M059J (cell line): ENCODE measurements around the gene KHDC4. TPM values are rescaled to one million over a fixed set of nuclear protein-coding genes. Genes with fewer than 3 reads are reported as not detected.

Experiments used
- DNase-seq: peaks from one replicate; pipeline ENCODE4 v3.0.0-alpha.2; 2012; ENCODE audit warnings: low read depth
- total RNA-seq: library from RNA; depleted of rRNA; stranded (reverse); fragments of >200 nt; shearing (Covaris generic); gene quantifications from 2 replicates; pipeline ENCODE4 v1.2.3, GENCODE V29; 2014; rRNA removed

Gene KHDC4
- total RNA-seq, result 24.1 and 30.7 TPM in 2 replicates

DNA sequence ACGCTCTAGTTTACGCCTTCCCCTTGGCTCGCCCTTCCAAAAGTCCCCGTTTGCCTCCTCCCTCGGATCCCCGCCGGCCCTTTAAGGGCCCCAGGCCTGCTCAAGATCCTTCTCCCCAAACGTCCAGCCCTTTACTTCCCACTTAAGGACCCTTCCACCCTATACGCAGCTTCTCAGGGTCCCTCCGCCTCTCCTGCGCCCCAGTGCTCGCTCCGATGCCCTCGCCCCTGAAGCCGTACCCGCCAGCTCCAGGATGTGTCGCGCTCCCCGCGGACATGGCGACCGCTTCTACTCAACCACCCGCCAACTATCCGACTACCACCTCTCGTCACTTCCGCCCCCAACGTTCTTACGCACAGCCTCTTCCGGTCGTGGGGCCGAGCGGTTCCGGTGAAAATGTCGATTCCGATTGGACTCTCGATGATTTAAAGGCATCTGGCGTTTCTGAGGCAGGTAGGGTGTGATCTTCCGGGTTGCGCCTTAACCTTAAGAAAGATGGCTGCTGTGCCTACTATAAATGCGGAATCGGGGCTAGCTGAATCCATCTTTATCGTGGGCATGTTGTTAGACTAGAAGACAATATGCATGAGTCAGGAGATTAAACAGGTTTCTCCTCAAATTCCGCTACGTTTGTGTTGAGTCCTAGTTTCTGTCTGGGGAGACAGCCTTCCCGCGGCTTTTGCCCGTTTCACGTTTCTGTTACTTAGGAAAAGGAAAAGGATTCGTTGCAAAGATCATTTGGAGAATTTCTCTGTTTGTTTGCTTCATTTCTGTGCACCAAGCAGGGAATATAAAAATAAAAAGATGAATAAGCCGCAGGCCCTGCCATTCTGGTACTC is at the start of gene KHDC4:
KHDC4 (minus strand) TSS at position 317 of the 839 bp plus-strand sequence; CDS start at position 277, 40 bp downstream.
- DNase-seq, result peak; percentile 99

GRCh38 chr1:155983191-155984024 is 49.2 kb upstream of the KHDC4 start:
- DNase-seq, result peak; percentile 86

GRCh38 chr1:155982106-155982505 is 47.9 kb upstream of the KHDC4 start:
- DNase-seq, result no peak

DNA sequence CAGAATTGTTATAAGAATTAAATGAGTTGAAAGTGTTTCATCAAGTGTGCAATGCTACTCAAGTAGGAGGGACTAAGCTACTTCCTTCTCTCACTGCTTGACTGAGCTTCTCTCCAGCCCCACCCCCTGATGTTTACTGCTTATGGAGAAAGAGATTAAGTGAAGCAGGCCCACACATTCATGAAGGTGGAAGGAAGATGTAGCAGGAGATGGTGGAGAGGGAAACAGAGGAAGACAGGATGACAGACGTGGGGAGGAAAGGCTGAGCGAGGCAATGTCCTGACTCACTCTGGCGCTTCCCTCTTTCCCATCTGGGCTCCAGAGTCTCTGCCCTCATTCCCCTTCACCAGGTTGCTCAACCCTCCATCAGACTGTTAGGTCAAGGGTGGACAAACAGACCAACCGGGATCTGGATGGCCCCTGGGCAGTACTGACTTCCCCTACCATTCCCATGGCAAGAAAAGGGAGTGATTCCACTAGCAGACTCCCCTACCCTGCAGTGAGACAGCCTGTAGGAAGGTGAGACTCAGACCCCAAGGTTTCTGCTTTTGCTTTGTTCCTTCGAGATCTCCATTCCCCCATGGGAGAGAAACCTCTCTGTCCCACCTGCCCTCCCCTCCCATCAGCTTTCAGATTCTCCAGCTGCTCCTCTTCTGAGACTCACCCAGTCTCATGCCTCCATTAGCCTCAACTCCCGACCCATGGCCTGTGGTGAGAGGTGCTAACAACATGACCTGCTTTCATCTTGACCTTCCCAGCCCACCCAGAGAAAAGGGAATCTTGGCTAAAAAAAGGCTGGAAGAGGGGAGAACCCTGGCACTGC is 47.3 kb upstream of the KHDC4 start:
- DNase-seq, result peak; percentile 65

- DNase-seq, result peak; percentile 39
Observed at GRCh38 chr1:155979597-155980343, 45.6 kb upstream of the KHDC4 start.

- peak; percentile 33 for DNase-seq
Observed at GRCh38 chr1:155978973-155979429, 44.8 kb upstream of the KHDC4 start.

- peak; percentile 78 for DNase-seq
Observed at GRCh38 chr1:155978325-155978972, 44.2 kb upstream of the KHDC4 start, which contains the start of gene ARHGEF2. Gene ARHGEF2 (minus strand): TSS chr1:155978547. CDS start chr1:155978427, 120 bp downstream.

GRCh38 chr1:155977690-155978324 is 43.6 kb upstream of the KHDC4 start:
- DNase-seq, result peak; percentile 45

GRCh38 chr1:155976913-155977689 is 42.9 kb upstream of the KHDC4 start:
- peak; percentile 14 for DNase-seq

GRCh38 chr1:155976062-155976912 is 42.1 kb upstream of the KHDC4 start:
- peak; percentile 82 for DNase-seq

GRCh38 chr1:155975375-155976061 is 41.3 kb upstream of the KHDC4 start:
- no peak for DNase-seq

DNA sequence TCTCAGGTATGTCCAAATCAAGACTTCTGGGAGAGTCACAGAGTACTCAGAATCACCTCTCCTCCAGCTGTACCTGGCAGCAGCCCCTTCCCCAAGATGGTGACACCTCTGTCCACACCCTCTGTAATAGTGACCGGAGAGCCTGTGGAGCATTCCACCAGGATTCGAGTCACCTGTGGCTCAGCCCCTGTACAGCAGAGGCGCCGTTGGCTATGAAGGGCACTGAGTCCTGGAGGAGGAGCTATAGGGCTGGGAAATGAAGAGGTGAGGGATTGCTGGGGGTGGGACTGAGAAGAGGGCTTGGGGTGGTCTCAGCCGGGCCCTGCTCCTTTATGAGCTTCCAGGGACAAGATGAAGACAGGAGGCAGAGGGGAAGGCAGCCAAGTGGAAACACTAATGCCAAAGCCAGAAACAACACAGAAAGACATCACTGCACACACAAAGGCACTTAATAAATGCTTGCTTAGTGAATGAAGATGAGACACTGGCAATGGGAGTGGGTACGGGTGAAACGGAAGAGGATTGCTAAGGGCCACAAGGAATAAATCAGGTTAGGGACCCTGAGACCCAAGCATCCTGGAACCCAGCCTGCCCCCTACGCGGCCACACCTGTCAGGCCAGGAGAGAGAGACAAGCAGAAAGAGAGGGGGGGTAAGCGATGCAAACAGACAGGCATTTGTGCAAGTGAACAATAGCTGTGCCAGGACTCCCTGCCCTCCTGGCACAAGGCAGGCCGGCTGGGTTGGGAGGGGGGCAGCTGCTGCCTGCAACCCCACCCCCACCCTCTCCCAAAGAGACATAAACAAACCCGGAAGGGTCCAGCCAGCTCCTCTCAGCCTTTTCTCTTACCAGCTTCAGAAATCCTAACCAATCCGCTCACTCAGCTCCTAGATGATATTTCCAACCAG is 40.2 kb upstream of the KHDC4 start:
- no peak for DNase-seq

DNA sequence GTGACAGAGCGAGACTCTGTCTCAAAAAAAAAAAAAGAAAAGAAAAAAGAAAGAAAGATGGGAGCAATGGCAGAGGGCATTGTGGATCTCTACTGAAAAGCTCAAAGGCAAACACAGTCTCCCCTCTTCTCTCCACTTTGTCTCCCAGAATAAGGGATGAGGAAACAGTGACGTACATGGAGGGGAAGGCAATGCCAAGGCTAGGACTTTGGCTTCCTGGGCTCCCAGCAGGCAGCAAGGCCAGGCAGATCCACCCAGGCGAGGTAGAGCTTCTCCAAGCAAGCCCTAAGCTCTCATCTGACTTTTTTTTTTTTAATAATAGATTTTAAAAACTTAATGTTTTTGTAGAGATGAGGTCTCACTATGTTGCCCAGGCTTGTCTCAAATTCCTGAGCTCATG is 39.5 kb upstream of the KHDC4 start:
- no peak for DNase-seq

DNA sequence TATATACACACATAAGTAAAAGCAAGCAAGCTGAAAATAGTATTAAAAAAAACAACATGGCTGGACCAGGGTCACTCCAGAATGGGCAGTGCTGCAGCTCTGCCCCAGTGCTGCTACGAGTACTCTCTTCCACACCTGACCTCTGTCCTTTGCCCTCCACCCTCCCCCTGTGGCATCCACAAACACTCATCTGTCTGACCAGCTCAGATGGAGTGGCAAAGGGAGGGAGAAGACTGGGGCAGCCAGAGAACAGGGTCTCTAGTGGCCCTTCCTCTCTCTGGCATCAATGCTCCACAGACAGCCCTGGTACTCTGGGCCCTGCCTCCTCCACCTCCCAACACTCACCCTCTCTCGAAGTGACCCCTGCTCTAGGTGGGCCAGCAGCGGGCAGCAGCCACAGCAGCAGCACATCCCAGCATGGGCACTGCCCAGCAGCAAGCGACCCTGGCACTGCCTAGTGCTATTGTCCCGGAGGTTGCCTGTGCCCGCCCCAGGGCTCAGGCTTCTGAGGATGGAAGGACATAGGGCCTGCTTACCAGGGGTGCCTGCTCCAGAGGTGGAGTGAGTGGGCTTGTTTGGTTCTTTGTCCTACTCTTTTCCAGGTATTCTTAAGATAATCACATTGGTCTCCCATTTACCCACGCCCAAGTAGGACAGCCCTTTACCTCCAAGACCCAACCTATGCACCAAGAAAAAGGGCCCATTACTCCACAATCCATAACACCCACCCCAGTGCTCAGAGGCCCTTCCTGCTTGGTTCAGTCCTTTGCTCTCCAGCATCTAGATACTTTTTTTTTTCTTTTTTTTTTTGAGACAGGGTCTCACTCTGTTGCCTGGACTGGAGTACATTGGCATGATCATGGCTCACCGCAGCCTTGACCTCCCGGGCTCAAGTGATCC is 37.9 kb upstream of the KHDC4 start:
- DNase-seq, result no peak

DNA sequence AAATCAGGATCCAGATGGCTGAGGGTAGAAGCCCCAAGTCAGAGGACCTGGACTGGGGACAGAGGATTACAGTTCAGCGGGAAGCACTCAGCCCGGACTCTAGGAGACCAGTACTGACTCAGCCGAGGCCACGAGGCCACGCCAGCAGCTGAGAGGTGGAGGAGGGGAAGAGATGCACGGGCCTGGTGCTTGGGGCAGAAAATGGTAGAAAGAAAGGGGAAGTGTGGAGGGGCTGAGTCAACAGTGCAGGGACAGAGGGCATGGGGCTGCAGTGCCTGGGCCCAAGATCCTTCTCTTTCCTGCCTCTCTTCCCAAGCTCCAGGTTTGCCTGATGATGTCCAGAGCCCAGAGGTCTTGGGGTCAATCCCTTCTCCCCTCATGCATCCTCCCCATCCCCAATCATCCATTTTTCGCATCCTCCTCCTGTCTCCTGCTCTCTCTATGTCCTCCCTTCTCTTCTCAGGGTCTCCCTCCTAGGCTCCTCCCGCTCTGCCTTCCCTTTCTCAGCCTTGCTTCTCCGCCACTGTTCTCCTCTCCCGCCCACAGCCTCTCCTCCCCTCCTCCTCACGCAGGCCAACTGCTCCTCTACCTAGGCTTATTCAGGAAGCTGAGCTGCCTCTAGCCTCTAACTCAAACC is 36.4 kb upstream of the KHDC4 start:
- DNase-seq, result peak; percentile 93
